ENCODE results near the gene TJP1. TPM values are rescaled to one million over a fixed set of nuclear protein-coding genes. Genes with fewer than 3 reads are reported as not detected.
A peak's percentile ranks its signal among the peaks of the same experiment; 100 is the strongest.

The TJP1 gene
- total and polyA plus RNA-seq, 2 of the 8 experiments (the other 6 are each of a cell fraction or from before 2014, with no cell fraction given) = 46.3 to 138 TPM

GRCh38 chr15:29656636-29657475 lies 165.4 kb downstream of the TJP1 start (continued):
- no peak for TF ChIP-seq FOSL1 (IDR thresholded peaks at IDR 0.05; ENCODE audit: insufficient read depth, low read depth, low read length)
- TF ChIP-seq HDAC2 (IDR thresholded peaks at IDR 0.05; ENCODE audit: borderline replicate concordance in 1 of 2, low read depth in 2 of 2, low read length in 2 of 2) = 0 out of 4 replicates have a peak, but pooled peaks of 1 of the 2 experiments have one; percentile 15
- no peak for TF ChIP-seq CHD2 (IDR thresholded peaks at IDR 0.05; ENCODE audit: low read length)
- TF ChIP-seq KDM5A (IDR thresholded peaks at IDR 0.05; ENCODE audit: low read length) = no peak
- TF ChIP-seq CHD1 (IDR thresholded peaks at IDR 0.05; ENCODE audit: low read depth, low read length) = no peak
- TF ChIP-seq SP4 (IDR thresholded peaks at IDR 0.05; ENCODE audit: low read length) = no peak
- TF ChIP-seq TAF1 (IDR thresholded peaks at IDR 0.05; ENCODE audit: low read depth, low read length) = 0 out of 2 replicates have a peak, but pooled peaks have one; percentile 35
- TF ChIP-seq TAF7 (optimal IDR thresholded peaks at IDR 0.05; ENCODE audit: borderline replicate concordance, low read depth, low read length) = no peak
- no peak for TF ChIP-seq NRF1 (IDR thresholded peaks at IDR 0.05; ENCODE audit: low read depth, low read length)
- TF ChIP-seq GABPA (IDR thresholded peaks at IDR 0.05; ENCODE audit: borderline replicate concordance, insufficient read depth, low read length) = no peak
- TF ChIP-seq JUN (IDR thresholded peaks at IDR 0.05; ENCODE audit: low read depth, low read length) = no peak
- no peak for TF ChIP-seq CTBP2 (IDR thresholded peaks at IDR 0.05; ENCODE audit: borderline replicate concordance, insufficient read depth, insufficient read length, low read length)
- TF ChIP-seq TCF12 (IDR thresholded peaks at IDR 0.05; ENCODE audit: low read depth, low read length) = no peak
- no peak for TF ChIP-seq ATF2 (IDR thresholded peaks at IDR 0.05; ENCODE audit: low read length)
- no peak for TF ChIP-seq CEBPB (IDR thresholded peaks at IDR 0.05; ENCODE audit: low read depth, low read length)
- TF ChIP-seq KDM4A (IDR thresholded peaks at IDR 0.05; ENCODE audit: low read depth, low read length, severe bottlenecking) = peak; percentile 26
- no peak for TF ChIP-seq RBBP5 (IDR thresholded peaks at IDR 0.05; ENCODE audit: borderline replicate concordance, low read depth, low read length)
- peak; percentile 15 to 46 (median 38); a peak in 2 of 4 replicates for TF ChIP-seq CTCF (IDR thresholded peaks at IDR 0.05; ENCODE audit: control extremely low read depth in 1 of 3, insufficient read depth in 1 of 3, low read depth in 1 of 3, low read length in 3 of 3)
- no peak for TF ChIP-seq EP300 (IDR thresholded peaks at IDR 0.05; ENCODE audit: borderline replicate concordance in 1 of 2, low read depth in 2 of 2, low read length in 2 of 2)
